SU-DHL-6 (cell line): ENCODE data around the gene SH3RF3.

Experiments
- EZH2phosphoT487 ChIP-seq: fragments of 200-600 bp; sonication (generic), shearing (Covaris generic); conservative IDR thresholded peaks from 2 replicates; pipeline ENCODE4 v1.6.1; 2018; ENCODE audit warnings: mild to moderate bottlenecking, antibody characterized with exemption, low read length, moderate library complexity, mixed read lengths
- TF ChIP-seq, protein P1 (sequence below): fragments of 200-600 bp; sonication (generic); IDR thresholded peaks from one replicate; pipeline ENCODE4 v1.5.1; 2017; ENCODE audit warnings: antibody characterized with exemption, mild to moderate bottlenecking, low read length, moderate library complexity; ENCODE audit not compliant: insufficient read depth, poor library complexity, severe bottlenecking

DNA sequence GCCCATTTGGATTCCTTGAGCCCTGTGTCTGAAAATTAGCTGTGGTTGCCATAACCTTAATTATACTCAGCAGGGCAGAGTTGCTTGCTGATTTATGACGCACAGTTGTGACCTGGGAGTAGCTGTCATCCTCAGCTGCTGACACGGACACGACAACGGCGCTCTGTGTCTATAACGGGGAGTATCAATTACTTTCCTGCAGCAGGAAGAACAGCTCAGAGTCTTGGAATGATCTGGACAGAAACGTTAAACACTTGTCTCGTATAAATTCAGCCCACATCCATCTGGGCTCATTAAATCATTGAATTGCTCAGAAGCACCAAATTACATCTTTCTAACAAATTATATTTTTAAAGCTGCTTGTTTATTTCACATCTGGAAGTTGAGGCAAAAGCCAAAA lies 368.5 kb downstream of the SH3RF3 start:
- TF ChIP-seq, protein P1, sequence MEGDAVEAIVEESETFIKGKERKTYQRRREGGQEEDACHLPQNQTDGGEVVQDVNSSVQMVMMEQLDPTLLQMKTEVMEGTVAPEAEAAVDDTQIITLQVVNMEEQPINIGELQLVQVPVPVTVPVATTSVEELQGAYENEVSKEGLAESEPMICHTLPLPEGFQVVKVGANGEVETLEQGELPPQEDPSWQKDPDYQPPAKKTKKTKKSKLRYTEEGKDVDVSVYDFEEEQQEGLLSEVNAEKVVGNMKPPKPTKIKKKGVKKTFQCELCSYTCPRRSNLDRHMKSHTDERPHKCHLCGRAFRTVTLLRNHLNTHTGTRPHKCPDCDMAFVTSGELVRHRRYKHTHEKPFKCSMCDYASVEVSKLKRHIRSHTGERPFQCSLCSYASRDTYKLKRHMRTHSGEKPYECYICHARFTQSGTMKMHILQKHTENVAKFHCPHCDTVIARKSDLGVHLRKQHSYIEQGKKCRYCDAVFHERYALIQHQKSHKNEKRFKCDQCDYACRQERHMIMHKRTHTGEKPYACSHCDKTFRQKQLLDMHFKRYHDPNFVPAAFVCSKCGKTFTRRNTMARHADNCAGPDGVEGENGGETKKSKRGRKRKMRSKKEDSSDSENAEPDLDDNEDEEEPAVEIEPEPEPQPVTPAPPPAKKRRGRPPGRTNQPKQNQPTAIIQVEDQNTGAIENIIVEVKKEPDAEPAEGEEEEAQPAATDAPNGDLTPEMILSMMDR = no peak
- no peak for TF ChIP-seq EZH2phosphoT487
